H1 (cell line): ENCODE results near the gene MZF1. TPM values are rescaled to one million over a fixed set of nuclear protein-coding genes. Genes with fewer than 3 reads are reported as not detected.
A peak's percentile ranks its signal among the peaks of the same experiment; 100 is the strongest.

Experiments
- CTCF ChIA-PET: fragments of 300-600 bp; sonication (Branson Sonifier 250); formaldehyde crosslinking; loops from one replicate; lab custom pipeline; 2021; ENCODE audit not compliant: partially characterized antibody; lab: Charles Lee
- POLR2A ChIA-PET: fragments of 300-600 bp; sonication (Branson Sonifier 250); formaldehyde crosslinking; loops from one replicate; lab custom pipeline; 2021; ENCODE audit warnings: inconsistent platforms; ENCODE audit not compliant: partially characterized antibody; lab: Charles Lee
- DNase-seq, 2 experiments: peaks; one replicate each; pipeline versions ENCODE4 v3.0.0 to v3.0.0-alpha.2; 2010 to 2022; ENCODE audit warnings: low spot score in 2 of 2, low read depth in 1 of 2, mixed read lengths in 1 of 2
- FAIRE-seq: peaks from 2 replicates; lab custom pipeline; 2011; peaks lifted over from hg19 to GRCh38; lab: Jason Lieb, UNC
- H2AFZ ChIP-seq: 2 replicates; pipeline ENCODE4 v1.8.1; 2012; ENCODE audit warnings: low read length, inconsistent platforms
- H2AK5ac ChIP-seq: 2 replicates; pipeline ENCODE4 v1.6.1; 2013; ENCODE audit warnings: low read depth, low read length
- H2BK120ac ChIP-seq: replicated peaks from 2 replicates; pipeline ENCODE3; 2013; ENCODE audit warnings: low read depth, low read length, inconsistent platforms
- H2BK12ac ChIP-seq: 2 replicates; pipeline ENCODE4 v1.6.1; 2013; ENCODE audit warnings: low read depth, low read length
- H2BK15ac ChIP-seq: 2 replicates; pipeline ENCODE4 v1.6.1; 2013; ENCODE audit warnings: low read length
- H2BK20ac ChIP-seq: 2 replicates; pipeline ENCODE4 v1.6.1; 2013; ENCODE audit warnings: low read length
- H2BK5ac ChIP-seq: 2 replicates; pipeline ENCODE4 v1.6.1; 2013; ENCODE audit warnings: low read depth, low read length
- H3K14ac ChIP-seq: 2 replicates; pipeline ENCODE4 v1.6.1; 2013; ENCODE audit warnings: inconsistent platforms; ENCODE audit not compliant: insufficient read length
- H3K18ac ChIP-seq: 2 replicates; pipeline ENCODE4 v1.6.1; 2013; ENCODE audit warnings: low read length; ENCODE audit errors: extremely low read depth
- H3K23ac ChIP-seq: 2 replicates; pipeline ENCODE4 v1.6.1; 2013; ENCODE audit warnings: inconsistent platforms; ENCODE audit not compliant: insufficient read length
- H3K23me2 ChIP-seq: 2 replicates; pipeline ENCODE4 v1.6.1; 2013; ENCODE audit warnings: low read depth, low read length
- H3K27ac ChIP-seq: 2 replicates; pipeline ENCODE4 v1.6.1; 2011; ENCODE audit warnings: low read depth, low read length, inconsistent platforms
- H3K27me3 ChIP-seq, 4 experiments: replicated peaks in 1 of 4; 1 replicate in 1 of 4; 2 replicates in 3 of 4; pipeline versions ENCODE4 v1.6.1 to v1.8.1; 2011 to 2013; ENCODE audit warnings: low read length in 3 of 4, mild to moderate bottlenecking in 3 of 4, inconsistent platforms in 2 of 4, mixed read lengths in 2 of 4, moderate library complexity in 1 of 4; ENCODE audit not compliant: control insufficient read depth in 3 of 4, insufficient read depth in 3 of 4; ENCODE audit errors: extremely low read depth in 1 of 4
- H3K36me3 ChIP-seq, 4 experiments: 2 replicates each; pipeline versions ENCODE4 v1.6.1 to v1.8.1; 2011 to 2013; ENCODE audit warnings: mild to moderate bottlenecking in 4 of 4, low read length in 3 of 4, moderate library complexity in 2 of 4, control low read depth in 1 of 4, inconsistent platforms in 1 of 4; ENCODE audit not compliant: insufficient read depth in 4 of 4, control insufficient read depth in 2 of 4
- H3K4ac ChIP-seq: replicated peaks from 2 replicates; pipeline ENCODE3; 2013; ENCODE audit warnings: low read length, low read depth, mixed read lengths, inconsistent platforms; ENCODE audit not compliant: insufficient read length
- H3K4me1 ChIP-seq, 4 experiments: replicated peaks in 1 of 4; 1 replicate in 1 of 4; 2 replicates in 3 of 4; pipeline versions ENCODE4 v1.6.1 to v1.8.1; 2011 to 2013; ENCODE audit warnings: low read length in 3 of 4, inconsistent platforms in 2 of 4, mixed read lengths in 1 of 4; ENCODE audit not compliant: insufficient read depth in 4 of 4, control insufficient read depth in 3 of 4
- H3K4me2 ChIP-seq, 2 experiments: 2 replicates each; pipeline versions ENCODE4 v1.6.1 to v1.8.1; 2011 to 2013; ENCODE audit warnings: low read depth in 2 of 2, low read length in 2 of 2, control low read depth in 1 of 2, inconsistent platforms in 1 of 2, mild to moderate bottlenecking in 1 of 2; ENCODE audit not compliant: insufficient read depth in 1 of 2
- H3K4me3 ChIP-seq, 4 experiments: fragments of 200-600, 300-600 bp in 1 of 4; sonication (generic), shearing (Covaris generic), sonication (Bioruptor Twin) in 1 of 4; 2 replicates each; pipeline versions ENCODE4 v1.5.1 to v1.8.1; 2011 to 2016; ENCODE audit warnings: low read length in 4 of 4, low read depth in 3 of 4, control low read depth in 2 of 4, inconsistent platforms in 2 of 4, mild to moderate bottlenecking in 2 of 4, mixed read lengths in 1 of 4, moderate library complexity in 1 of 4; ENCODE audit not compliant: insufficient read depth in 2 of 4; ENCODE audit errors: extremely low read depth in 1 of 4
- H3K56ac ChIP-seq: replicated peaks from 2 replicates; pipeline ENCODE3; 2013; ENCODE audit warnings: low read depth, mild to moderate bottlenecking, mixed read lengths, low read length, inconsistent platforms; ENCODE audit not compliant: insufficient read length
- H3K79me1 ChIP-seq: 2 replicates; pipeline ENCODE4 v1.6.1; 2013; ENCODE audit warnings: low read depth, low read length, control low read depth
- H3K79me2 ChIP-seq, 2 experiments: 2 replicates each; pipeline versions ENCODE4 v1.6.1 to v1.8.1; 2012 to 2013; ENCODE audit warnings: low read length in 2 of 2, mild to moderate bottlenecking in 2 of 2, inconsistent platforms in 1 of 2; ENCODE audit not compliant: insufficient read depth in 2 of 2, control insufficient read depth in 1 of 2
- H3K9ac ChIP-seq, 4 experiments: replicated peaks in 1 of 4; 1 replicate in 1 of 4; 2 replicates in 3 of 4; pipeline versions ENCODE4 v1.6.1 to v1.8.1; 2011 to 2013; ENCODE audit warnings: low read depth in 3 of 4, low read length in 3 of 4, control low read depth in 2 of 4, mild to moderate bottlenecking in 2 of 4, moderate library complexity in 2 of 4, inconsistent platforms in 1 of 4; ENCODE audit errors: extremely low read depth in 1 of 4
- H3K9me3 ChIP-seq, 2 experiments: 2 replicates each; pipeline versions ENCODE4 v1.6.1 to v1.8.1; 2012 to 2013; ENCODE audit warnings: mild to moderate bottlenecking in 2 of 2, moderate library complexity in 2 of 2, control low read depth in 1 of 2, inconsistent platforms in 1 of 2, low read depth in 1 of 2, low read length in 1 of 2, mixed read lengths in 1 of 2; ENCODE audit not compliant: insufficient read depth in 2 of 2
- H4K20me1 ChIP-seq, 2 experiments: replicated peaks in 1 of 2; 2 replicates each; pipeline versions ENCODE3 to v1.8.1; 2011 to 2013; ENCODE audit warnings: inconsistent platforms in 2 of 2, low read length in 2 of 2, mild to moderate bottlenecking in 1 of 2; ENCODE audit not compliant: insufficient read depth in 2 of 2, control insufficient read depth in 1 of 2
- H4K5ac ChIP-seq: 2 replicates; pipeline ENCODE4 v1.6.1; 2013; ENCODE audit warnings: low read length, low read depth, mixed read lengths, inconsistent platforms; ENCODE audit not compliant: insufficient read length
- H4K8ac ChIP-seq: 2 replicates; pipeline ENCODE4 v1.8.0; 2013; ENCODE audit warnings: mild to moderate bottlenecking, moderate library complexity, low read length, inconsistent platforms; ENCODE audit not compliant: insufficient read depth; ENCODE audit errors: extremely low read depth
- H4K91ac ChIP-seq: replicated peaks from 2 replicates; pipeline ENCODE3; 2013; ENCODE audit warnings: low read length, mixed read lengths, inconsistent platforms; ENCODE audit not compliant: insufficient read length
- ATF2 ChIP-seq: IDR thresholded peaks from 2 replicates; pipeline ENCODE4 v1.6.1; 2012; ENCODE audit warnings: low read length, inconsistent platforms
- ATF3 ChIP-seq: IDR thresholded peaks from 2 replicates; pipeline ENCODE4 v1.6.1; 2011; ENCODE audit warnings: low read depth, mild to moderate bottlenecking, low read length; ENCODE audit not compliant: insufficient read depth
- BRCA1 ChIP-seq: IDR thresholded peaks from 2 replicates; pipeline ENCODE4 v1.6.1; 2012; ENCODE audit warnings: low read depth, low read length, improper control_type of control experiment
- CHD1 ChIP-seq: IDR thresholded peaks from 2 replicates; pipeline ENCODE4 v1.6.1; 2012; ENCODE audit warnings: low read depth, low read length, improper control_type of control experiment
- SIX5 ChIP-seq: IDR thresholded peaks from 2 replicates; pipeline ENCODE4 v1.6.1; 2011; ENCODE audit warnings: mild to moderate bottlenecking, low read depth, low read length
- WGBS, 2 experiments: shearing (Covaris generic) in 1 of 2; methylation state at CpG; one replicate each; pipeline versions ENCODE4 v1.1.6 to v1.1.7; 2013 to 2015; ENCODE audit warnings: low lambda C conversion rate in 2 of 2, mixed read lengths in 2 of 2, inconsistent platforms in 1 of 2, low coverage in 1 of 2, missing lambda C conversion rate in 1 of 2; ENCODE audit not compliant: insufficient replicate concordance in 2 of 2, insufficient coverage in 1 of 2, insufficient read length in 1 of 2; ENCODE audit errors: extremely low coverage in 1 of 2, missing lambda C conversion rate in 1 of 2; 5-methylcytosine and 5-hydroxymethylcytosine counted together
- polyA plus RNA-seq, 7 experiments: library from polyadenylated mRNA; depleted of rRNA in 3 of 7; stranded (reverse) in 5 of 7; unstranded in 2 of 7; fragments of >200 nt in 5 of 7; fragments of 200-250 nt in 2 of 7; gene quantifications; 1 replicate in 5 of 7; 2 replicates in 1 of 7; 4 replicates in 1 of 7; pipeline versions ENCODE4 v1.2.1 to v1.2.3, GENCODE V29; 2011 to 2013; ENCODE audit warnings: missing spikeins in 2 of 7, mixed read lengths in 2 of 7
- total RNA-seq: library from RNA; stranded (reverse); fragmentation: NEBNext Ultra II Directional; extraction: Animal tissue kit (Norgen Biotek cat#: 25700); gene quantifications from 2 replicates; pipeline ENCODE4 v1.2.1, GENCODE V29; 2021

Gene MZF1
- total and polyA plus RNA-seq, 2 of the 8 experiments (the other 6 are each of a cell fraction or from before 2014, with no cell fraction given): 15.2 to 25.0 TPM

- H2BK15ac ChIP-seq: no peak overlapping the region
- peaks cover 0 to 7% of the 10 kb centered on the region in 2 experiments for H4K20me1 ChIP-seq
- peak overlapping the region; percentile 47 for H3K56ac ChIP-seq
- no peak overlapping the region for H3K14ac ChIP-seq
- H4K91ac ChIP-seq: no peak overlapping the region
- H2BK5ac ChIP-seq: peak overlapping the region; percentile 66; the same call in 1 of the 2 replicates
- H3K4me2 ChIP-seq: peak overlapping the region; percentile 87 to 96
- H3K18ac ChIP-seq: no peak overlapping the region; the same call in 1 of the 2 replicates
- no peak overlapping the region for H4K5ac ChIP-seq
- no peak overlapping the region for H3K4ac ChIP-seq
- H3K79me1 ChIP-seq: peaks cover 4% of the 10 kb centered on the region
- H3K27ac ChIP-seq: peak overlapping the region; percentile 14; the same call in 1 of the 2 replicates
- WGBS, 2 experiments: 34% methylated on average over 10 of the region's 12 CpGs; no CpG with 5 or more reads in 1 of the 2 experiments
- H3K79me2 ChIP-seq: peaks cover 7 to 19% of the 10 kb centered on the region in 2 experiments
- no peak overlapping the region for H2BK120ac ChIP-seq
- TF ChIP-seq ATF2: no peak
- no peak for TF ChIP-seq CHD1
- no peak for TF ChIP-seq SIX5
- no peak for TF ChIP-seq BRCA1
- TF ChIP-seq ATF3: no peak
- H2BK12ac ChIP-seq: no peak overlapping the region
- H3K4me3 ChIP-seq: peak overlapping the region; percentile 58 to 87 (median 81)
- no peaks in the 10 kb centered on the region for H3K9me3 ChIP-seq
- peaks cover 29% of the 10 kb centered on the region for H3K23me2 ChIP-seq
- H3K23ac ChIP-seq: no peak overlapping the region
- FAIRE-seq (no peak), DNase-seq (no peak)
- peak overlapping the region; percentile 82 to 100 (median 86) for H3K9ac ChIP-seq
- H3K27me3 ChIP-seq: peaks cover 0 to 8% (median 2%) of the 10 kb centered on the region in 4 experiments; a peak in 3 of 7 replicates
- no peak overlapping the region for H4K8ac ChIP-seq
- H3K36me3 ChIP-seq: peaks cover 6 to 15% (median 10%) of the 10 kb centered on the region in 4 experiments
- H2AFZ ChIP-seq: no peak overlapping the region
- ChIA-PET POLR2A (interaction anchor here (0.6 to 17.2 kb wide), 5 partner anchors 8 to 328 kb away, joined by 3 to 434 read pairs (median 80); partner anchors contain the start of genes CHMP2A, MZF1, SLC27A5 and TRIM28), CTCF (interaction anchor here (0.8 to 7.3 kb wide), 5 partner anchors 10 to 41 kb away, joined by 3 to 35 read pairs (median 4); partner anchors contain the start of gene ZBTB45)
- no peak overlapping the region for H2AK5ac ChIP-seq
- H3K4me1 ChIP-seq: peaks cover 0 to 36% (median 22%) of the 10 kb centered on the region in 4 experiments; a peak in 6 of 7 replicates
- no peak overlapping the region for H2BK20ac ChIP-seq
These were observed 15.7 kb downstream of the MZF1 start for GRCh38 chr19:58557221-58558065.
